ENCODE results near the gene CFAP77.

The CFAP77 gene

GRCh38 chr9:132408521-132408920, 1.5 kb upstream of the CFAP77 start:
- DNase-seq (ENCODE audit: low spot score), result no peak

GRCh38 chr9:132410642-132411041, 631 bp downstream of the CFAP77 start:
- DNase-seq (ENCODE audit: low spot score), result no peak

- peak; percentile 78 for DNase-seq (ENCODE audit: low spot score)
Measured at GRCh38 chr9:132411091-132411508, 1.1 kb downstream of the CFAP77 start.

GRCh38 chr9:132412089-132412488, 2.1 kb downstream of the CFAP77 start:
- peak; percentile 46 for DNase-seq (ENCODE audit: low spot score)

- no peak for DNase-seq (ENCODE audit: low spot score)
Measured at GRCh38 chr9:132413926-132414325, 3.9 kb downstream of the CFAP77 start.

GRCh38 chr9:132414731-132415130, 4.7 kb downstream of the CFAP77 start:
- no peak for DNase-seq (ENCODE audit: low spot score)

GRCh38 chr9:132415181-132415580, 5.2 kb downstream of the CFAP77 start:
- no peak for DNase-seq (ENCODE audit: low spot score)

GRCh38 chr9:132418726-132419363, 8.8 kb downstream of the CFAP77 start:
- DNase-seq (ENCODE audit: low spot score), result no peak

- no peak for DNase-seq (ENCODE audit: low spot score)
Measured at GRCh38 chr9:132422574-132422973, 12.6 kb downstream of the CFAP77 start.

- DNase-seq (ENCODE audit: low spot score), result no peak
Measured at GRCh38 chr9:132423503-132423902, 13.5 kb downstream of the CFAP77 start.

- no peak for DNase-seq (ENCODE audit: low spot score)
Measured at GRCh38 chr9:132424857-132425674, 15.1 kb downstream of the CFAP77 start.

- DNase-seq (ENCODE audit: low spot score), result no peak
Measured at GRCh38 chr9:132425675-132426062, 15.7 kb downstream of the CFAP77 start.

- no peak for DNase-seq (ENCODE audit: low spot score)
Measured at GRCh38 chr9:132426639-132427414, 16.8 kb downstream of the CFAP77 start.

GRCh38 chr9:132430998-132431397, 21.0 kb downstream of the CFAP77 start:
- no peak for DNase-seq (ENCODE audit: low spot score)

GRCh38 chr9:132434881-132435280, 24.9 kb downstream of the CFAP77 start:
- no peak for DNase-seq (ENCODE audit: low spot score)

- DNase-seq (ENCODE audit: low spot score), result no peak
Measured at GRCh38 chr9:132439153-132439552, 29.1 kb downstream of the CFAP77 start.

GRCh38 chr9:132440735-132441134, 30.7 kb downstream of the CFAP77 start:
- DNase-seq (ENCODE audit: low spot score), result no peak

- no peak for DNase-seq (ENCODE audit: low spot score)
Measured at GRCh38 chr9:132441404-132441803, 31.4 kb downstream of the CFAP77 start.

GRCh38 chr9:132443951-132444607, 34.1 kb downstream of the CFAP77 start:
- no peak for DNase-seq (ENCODE audit: low spot score)

- DNase-seq (ENCODE audit: low spot score), result no peak
Measured at GRCh38 chr9:132446887-132447286, 36.9 kb downstream of the CFAP77 start.

- DNase-seq (ENCODE audit: low spot score), result peak; percentile 62
Measured at GRCh38 chr9:132447346-132447745, 37.3 kb downstream of the CFAP77 start.

GRCh38 chr9:132447902-132448301, 37.9 kb downstream of the CFAP77 start:
- DNase-seq (ENCODE audit: low spot score), result no peak

Measured in HuH-7 (cell line).